Ovary (tissue), 3 donors: ENCODE measurements around the gene KDM6A.

Source experiments
- CTCF ChIP-seq, 3 donors: fragments of 450-650 bp in 2 of 3; fragments of 200-600 bp in 1 of 3; IDR thresholded peaks; one replicate each; pipeline versions ENCODE4 v1.5.1 to v1.8.0; 2016 to 2022; ENCODE audit warnings: antibody characterized with exemption in 3 of 3, mild to moderate bottlenecking in 1 of 3
- EP300 ChIP-seq: sonication (generic); formaldehyde crosslinking; IDR thresholded peaks from one replicate; pipeline ENCODE4 v1.6.1; 2017; ENCODE audit warnings: antibody characterized with exemption
- POLR2A ChIP-seq: fragments of 450-650 bp; IDR thresholded peaks from one replicate; pipeline ENCODE4 v1.6.1; 2017; ENCODE audit warnings: antibody characterized with exemption, mild to moderate bottlenecking, moderate library complexity
- donor health status: DM: no; HTN: no; CAD: no.

DNA sequence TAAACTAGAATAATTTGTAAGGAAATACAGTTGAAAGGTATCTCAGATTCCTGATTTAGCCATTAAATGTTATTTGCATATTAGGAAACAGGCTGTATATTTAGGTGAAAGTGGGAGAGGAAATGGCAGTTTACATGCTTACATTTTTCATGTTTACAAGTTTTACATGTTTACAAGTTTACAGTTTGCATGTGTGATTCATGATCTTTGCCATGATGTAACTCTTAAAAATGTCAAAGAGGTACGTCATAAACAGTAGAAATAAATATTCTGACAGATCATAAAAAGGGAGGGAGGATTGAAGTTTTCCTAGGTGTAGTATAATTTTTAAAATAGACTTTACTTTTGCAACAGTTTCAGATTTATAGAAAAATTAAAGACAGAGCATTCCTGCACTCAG is 45.7 kb downstream of the KDM6A start:
- TF ChIP-seq EP300, result no peak
- TF ChIP-seq CTCF (IDR thresholded peaks at IDR 0.05), result no peak
- TF ChIP-seq POLR2A, result no peak
